ENCODE results near the gene GOLT1A.

GOLT1A gene

DNA sequence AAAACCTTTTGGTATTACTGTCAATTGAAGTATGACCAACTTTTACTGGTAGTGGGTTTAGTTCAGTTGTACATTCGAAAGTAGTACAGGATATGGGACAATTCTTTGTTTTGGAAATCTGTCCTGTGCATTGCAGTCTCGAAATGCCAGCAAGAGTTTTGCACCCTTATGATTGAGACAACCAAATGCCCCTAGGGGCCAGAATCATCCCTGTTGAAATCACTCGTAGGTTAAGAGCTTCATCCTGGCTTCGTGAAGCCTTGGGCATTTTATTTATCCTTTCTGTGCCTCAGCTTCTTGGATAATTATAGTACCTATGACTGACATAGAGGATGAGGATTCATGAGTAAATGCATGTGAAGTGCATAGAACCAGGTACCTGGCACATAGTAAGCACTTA is 2.4 kb upstream of the GOLT1A start:
- H3K9ac ChIP-seq (ENCODE audit: low read depth, low read length) = no peak overlapping the region
- H3K4me2 ChIP-seq (ENCODE audit: low read length) = no peak overlapping the region
- H3K27me3 ChIP-seq (ENCODE audit: control insufficient read depth, insufficient read depth, low read length) = peaks cover 27% of the 10 kb centered on the region
- no peaks in the 10 kb centered on the region for H3K9me3 ChIP-seq (replicated peaks; ENCODE audit: low read length)
- H3K36me3 ChIP-seq (ENCODE audit: insufficient read depth, low read length) = peaks cover 6% of the 10 kb centered on the region
- H3K4me1 ChIP-seq (ENCODE audit: control insufficient read depth, insufficient read depth, low read length) = peaks cover 5% of the 10 kb centered on the region
- no peak overlapping the region for H3K4me3 ChIP-seq (ENCODE audit: low read length)

DNA sequence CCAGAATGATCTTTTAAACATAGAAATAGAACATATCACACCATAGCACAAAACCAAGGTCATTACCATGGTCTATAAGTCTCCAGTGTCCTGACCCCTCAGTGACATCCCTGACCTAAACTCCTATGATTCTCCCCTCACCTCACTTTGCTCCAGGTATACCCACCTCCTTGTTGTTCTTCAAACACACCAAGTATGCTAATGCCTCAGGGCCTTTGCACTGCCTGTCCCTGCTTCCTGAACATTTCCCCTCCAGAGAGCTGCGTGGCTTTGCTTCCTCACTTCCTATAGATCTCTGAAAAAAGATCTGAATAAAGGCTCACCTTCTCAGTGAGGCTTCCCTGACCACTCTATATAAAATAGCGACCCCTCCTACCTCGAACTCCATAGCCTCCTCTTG is 1.1 kb downstream of the GOLT1A start:
- Histone ChIP-seq H3K4me1 (ENCODE audit: control insufficient read depth, insufficient read depth, low read length) (peaks cover 5% of the 10 kb centered on the region), H3K9me3 (replicated peaks; ENCODE audit: low read length) (no peaks in the 10 kb centered on the region)

DNA sequence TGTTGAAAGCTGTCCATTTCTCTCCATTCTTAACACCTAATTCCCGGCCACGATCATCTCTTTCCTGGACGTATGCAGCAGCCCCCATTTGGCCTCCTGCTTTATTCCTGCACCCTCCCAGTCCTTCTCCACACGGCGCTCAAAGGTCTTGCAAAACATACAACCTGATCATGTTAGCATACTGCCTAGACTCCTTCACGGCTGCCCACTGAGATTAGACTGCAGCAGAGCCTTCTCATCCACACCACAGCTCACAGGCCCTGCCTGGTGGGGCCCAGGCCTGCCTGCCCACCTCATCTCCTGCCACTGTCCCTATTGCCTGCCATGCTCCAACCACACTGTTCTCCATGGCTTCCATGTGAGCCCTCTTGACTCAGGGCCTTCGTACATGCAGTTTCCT is 2.7 kb downstream of the GOLT1A start:
- Histone ChIP-seq H3K36me3 (ENCODE audit: insufficient read depth, low read length) (no peaks in the 10 kb centered on the region), H3K9me3 (replicated peaks; ENCODE audit: low read length) (no peaks in the 10 kb centered on the region), H3K4me2 (ENCODE audit: low read length) (no peak overlapping the region), H3K27me3 (ENCODE audit: control insufficient read depth, insufficient read depth, low read length) (peaks cover 25% of the 10 kb centered on the region), H3K4me3 (ENCODE audit: low read length) (no peak overlapping the region), H3K4me1 (ENCODE audit: control insufficient read depth, insufficient read depth, low read length) (peaks cover 5% of the 10 kb centered on the region), H3K9ac (ENCODE audit: low read depth, low read length) (no peak overlapping the region)

More for the DNA sequence above, 1.1 kb downstream of the GOLT1A start:
- H3K4me2 ChIP-seq (ENCODE audit: low read length) = no peak overlapping the region
- no peaks in the 10 kb centered on the region for H3K36me3 ChIP-seq (ENCODE audit: insufficient read depth, low read length)
- peaks cover 26% of the 10 kb centered on the region for H3K27me3 ChIP-seq (ENCODE audit: control insufficient read depth, insufficient read depth, low read length)
- H3K4me3 ChIP-seq (ENCODE audit: low read length) = no peak overlapping the region
- H3K9ac ChIP-seq (ENCODE audit: low read depth, low read length) = no peak overlapping the region

DNA sequence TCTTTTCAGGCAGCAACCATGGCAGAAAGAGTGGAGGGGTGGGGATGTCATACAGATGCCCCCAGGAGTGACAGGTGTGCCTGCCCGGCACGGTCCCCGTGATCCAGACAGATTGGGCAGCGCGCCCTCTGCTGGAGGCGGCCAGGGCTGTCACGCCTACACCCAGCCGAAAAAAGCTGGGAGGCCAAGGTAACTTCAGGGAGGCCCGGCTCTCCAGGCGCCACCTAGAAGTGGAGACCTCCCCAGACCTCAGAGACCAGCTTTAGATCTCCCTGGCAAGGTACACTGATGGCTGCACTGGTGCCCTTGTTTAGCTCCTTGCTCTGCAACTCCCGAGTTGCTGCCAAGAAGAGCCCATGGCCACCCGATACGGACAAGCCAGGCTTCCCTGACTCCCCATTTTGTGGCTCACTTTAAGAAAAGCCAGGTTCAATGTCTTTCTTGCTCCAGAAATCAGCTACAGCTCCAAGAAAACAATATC is 6.6 kb downstream of the GOLT1A start:
- Histone ChIP-seq H3K4me1 (ENCODE audit: control insufficient read depth, insufficient read depth, low read length) (no peaks in the 10 kb centered on the region), H3K27me3 (ENCODE audit: control insufficient read depth, insufficient read depth, low read length) (peaks cover 47% of the 10 kb centered on the region), H3K4me2 (ENCODE audit: low read length) (no peak overlapping the region), H3K36me3 (ENCODE audit: insufficient read depth, low read length) (no peaks in the 10 kb centered on the region), H3K4me3 (ENCODE audit: low read length) (no peak overlapping the region), H3K9me3 (replicated peaks; ENCODE audit: low read length) (no peaks in the 10 kb centered on the region), H3K9ac (ENCODE audit: low read depth, low read length) (no peak overlapping the region)

DNA sequence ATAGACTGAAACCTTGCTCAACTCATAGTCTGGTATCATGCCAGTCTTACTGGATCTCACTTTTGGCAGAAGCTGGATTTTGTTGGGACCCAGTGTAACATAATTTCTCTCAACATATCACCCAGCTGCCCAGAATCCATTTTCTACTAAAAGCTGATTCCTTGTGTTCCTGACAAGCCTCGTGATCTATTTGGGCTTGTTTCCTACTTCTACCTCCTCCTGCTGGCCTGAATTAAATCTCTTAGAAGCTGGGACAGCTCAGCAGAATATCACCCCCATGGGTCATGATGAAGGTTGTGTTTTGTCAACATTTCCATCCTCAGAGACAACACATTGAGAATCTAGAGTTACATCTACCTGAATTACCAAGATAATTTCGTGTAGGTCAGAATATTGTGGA is 7.7 kb downstream of the GOLT1A start:
- H3K36me3 ChIP-seq (ENCODE audit: insufficient read depth, low read length) = no peaks in the 10 kb centered on the region
- peaks cover 41% of the 10 kb centered on the region for H3K27me3 ChIP-seq (ENCODE audit: control insufficient read depth, insufficient read depth, low read length)
- H3K4me1 ChIP-seq (ENCODE audit: control insufficient read depth, insufficient read depth, low read length) = no peaks in the 10 kb centered on the region
- no peak overlapping the region for H3K9ac ChIP-seq (ENCODE audit: low read depth, low read length)
- H3K4me3 ChIP-seq (ENCODE audit: low read length) = no peak overlapping the region
- no peaks in the 10 kb centered on the region for H3K9me3 ChIP-seq (replicated peaks; ENCODE audit: low read length)
- no peak overlapping the region for H3K4me2 ChIP-seq (ENCODE audit: low read length)

DNA sequence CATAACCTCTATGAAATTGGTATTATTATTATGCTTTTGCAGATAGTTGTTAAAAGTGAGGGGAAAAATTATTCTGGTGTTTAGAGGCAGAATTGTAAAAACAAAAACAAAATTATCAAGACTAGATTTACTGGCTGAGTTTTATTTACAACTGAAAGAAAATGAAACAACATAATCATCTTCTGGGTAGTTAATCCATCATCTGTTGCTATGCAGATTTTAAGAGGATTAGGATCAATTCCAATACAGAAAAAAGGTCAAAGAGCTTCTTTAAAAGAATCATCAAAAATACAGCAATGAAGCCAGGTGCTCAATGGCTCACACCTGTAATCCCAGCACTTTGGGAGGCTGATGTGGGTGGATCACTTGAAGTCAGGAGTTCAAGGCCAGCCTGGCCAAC is 8.3 kb downstream of the GOLT1A start:
- Histone ChIP-seq H3K36me3 (ENCODE audit: insufficient read depth, low read length) (no peaks in the 10 kb centered on the region), H3K27me3 (ENCODE audit: control insufficient read depth, insufficient read depth, low read length) (peaks cover 38% of the 10 kb centered on the region), H3K4me3 (ENCODE audit: low read length) (no peak overlapping the region), H3K9ac (ENCODE audit: low read depth, low read length) (no peak overlapping the region), H3K4me1 (ENCODE audit: control insufficient read depth, insufficient read depth, low read length) (no peaks in the 10 kb centered on the region), H3K9me3 (replicated peaks; ENCODE audit: low read length) (no peaks in the 10 kb centered on the region), H3K4me2 (ENCODE audit: low read length) (no peak overlapping the region)

DNA sequence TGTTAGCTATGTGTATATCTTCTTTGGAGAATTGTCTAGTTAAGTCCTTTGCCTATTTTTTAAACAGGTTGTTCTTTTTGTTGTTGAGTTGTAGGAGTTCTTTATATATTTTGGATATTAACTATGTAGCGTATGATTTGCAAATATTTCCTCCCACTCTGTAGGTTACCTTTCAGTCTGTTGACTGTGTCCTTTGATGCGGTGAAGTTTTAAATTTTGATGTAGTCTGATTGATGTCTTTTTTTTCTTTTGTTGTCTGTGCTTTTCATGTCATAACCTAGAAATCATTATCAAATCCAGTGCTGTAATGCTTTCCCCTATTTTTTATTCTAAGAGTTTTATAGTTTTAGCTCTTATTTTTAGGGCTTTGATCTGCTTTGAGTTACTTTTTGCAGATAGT is 8.8 kb downstream of the GOLT1A start:
- H3K9ac ChIP-seq (ENCODE audit: low read depth, low read length) = no peak overlapping the region
- H3K36me3 ChIP-seq (ENCODE audit: insufficient read depth, low read length) = no peaks in the 10 kb centered on the region
- no peak overlapping the region for H3K4me2 ChIP-seq (ENCODE audit: low read length)
- no peaks in the 10 kb centered on the region for H3K9me3 ChIP-seq (replicated peaks; ENCODE audit: low read length)
- H3K27me3 ChIP-seq (ENCODE audit: control insufficient read depth, insufficient read depth, low read length) = peaks cover 35% of the 10 kb centered on the region
- no peak overlapping the region for H3K4me3 ChIP-seq (ENCODE audit: low read length)
- H3K4me1 ChIP-seq (ENCODE audit: control insufficient read depth, insufficient read depth, low read length) = no peaks in the 10 kb centered on the region

DNA sequence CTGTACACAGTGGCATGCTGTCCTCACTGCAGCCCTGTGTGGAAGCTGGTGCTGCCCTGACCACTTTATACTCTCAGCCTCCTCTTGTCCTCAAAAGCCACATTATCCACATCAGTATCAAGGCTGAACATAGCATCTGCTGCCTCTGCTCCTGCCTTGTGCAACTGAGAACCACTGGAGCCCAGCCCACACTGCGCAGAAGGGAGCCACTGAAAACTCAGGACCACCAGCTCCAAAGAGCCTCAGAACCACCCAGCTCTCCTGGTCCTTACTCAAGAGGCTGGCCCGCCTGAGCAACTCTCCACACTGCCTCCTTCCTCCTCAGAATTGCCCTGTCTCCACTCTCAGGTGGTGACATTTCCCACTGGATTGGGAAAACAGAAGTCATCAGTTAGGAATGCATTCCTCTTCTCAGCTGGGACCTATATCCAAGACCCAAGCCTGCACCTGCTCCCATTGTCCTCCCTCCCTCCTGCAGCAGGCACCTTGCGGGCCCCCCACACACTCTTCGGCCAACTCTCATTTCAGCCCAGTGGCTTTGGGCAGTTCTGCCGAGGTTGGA is 10.5 kb downstream of the GOLT1A start:
- peaks cover 34% of the 10 kb centered on the region for H3K27me3 ChIP-seq (ENCODE audit: control insufficient read depth, insufficient read depth, low read length)

DNA sequence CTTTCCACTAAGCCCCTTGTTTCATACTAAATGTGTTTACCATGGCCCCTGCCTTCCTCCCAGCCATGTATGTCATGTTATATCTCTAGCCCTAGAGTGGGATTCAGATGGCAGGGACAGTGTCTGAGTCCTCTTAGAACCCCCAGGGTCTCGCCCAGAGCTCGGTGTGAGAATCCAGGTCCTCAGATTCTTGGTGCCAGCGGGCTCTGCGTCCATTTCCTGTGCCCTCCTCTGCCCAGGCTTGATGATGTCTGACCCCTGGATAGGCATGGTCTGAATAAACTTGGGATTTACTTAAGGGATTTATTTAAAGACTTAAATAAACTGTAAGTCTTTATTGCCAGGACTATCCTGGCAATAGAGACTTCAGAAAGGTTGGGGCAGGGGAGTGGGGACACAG is 11.3 kb downstream of the GOLT1A start:
- Histone ChIP-seq H3K9ac (ENCODE audit: low read depth, low read length) (no peak overlapping the region), H3K9me3 (replicated peaks; ENCODE audit: low read length) (no peaks in the 10 kb centered on the region), H3K36me3 (ENCODE audit: insufficient read depth, low read length) (no peaks in the 10 kb centered on the region), H3K4me3 (ENCODE audit: low read length) (no peak overlapping the region), H3K4me2 (ENCODE audit: low read length) (no peak overlapping the region), H3K4me1 (ENCODE audit: control insufficient read depth, insufficient read depth, low read length) (peaks cover 16% of the 10 kb centered on the region), H3K27me3 (ENCODE audit: control insufficient read depth, insufficient read depth, low read length) (peaks cover 34% of the 10 kb centered on the region)

More for the DNA sequence above, 10.5 kb downstream of the GOLT1A start:
- H3K9ac ChIP-seq (ENCODE audit: low read depth, low read length) = no peak overlapping the region
- H3K4me3 ChIP-seq (ENCODE audit: low read length) = no peak overlapping the region
- H3K36me3 ChIP-seq (ENCODE audit: insufficient read depth, low read length) = no peaks in the 10 kb centered on the region
- no peaks in the 10 kb centered on the region for H3K9me3 ChIP-seq (replicated peaks; ENCODE audit: low read length)
- no peak overlapping the region for H3K4me2 ChIP-seq (ENCODE audit: low read length)
- H3K4me1 ChIP-seq (ENCODE audit: control insufficient read depth, insufficient read depth, low read length) = peaks cover 13% of the 10 kb centered on the region

DNA sequence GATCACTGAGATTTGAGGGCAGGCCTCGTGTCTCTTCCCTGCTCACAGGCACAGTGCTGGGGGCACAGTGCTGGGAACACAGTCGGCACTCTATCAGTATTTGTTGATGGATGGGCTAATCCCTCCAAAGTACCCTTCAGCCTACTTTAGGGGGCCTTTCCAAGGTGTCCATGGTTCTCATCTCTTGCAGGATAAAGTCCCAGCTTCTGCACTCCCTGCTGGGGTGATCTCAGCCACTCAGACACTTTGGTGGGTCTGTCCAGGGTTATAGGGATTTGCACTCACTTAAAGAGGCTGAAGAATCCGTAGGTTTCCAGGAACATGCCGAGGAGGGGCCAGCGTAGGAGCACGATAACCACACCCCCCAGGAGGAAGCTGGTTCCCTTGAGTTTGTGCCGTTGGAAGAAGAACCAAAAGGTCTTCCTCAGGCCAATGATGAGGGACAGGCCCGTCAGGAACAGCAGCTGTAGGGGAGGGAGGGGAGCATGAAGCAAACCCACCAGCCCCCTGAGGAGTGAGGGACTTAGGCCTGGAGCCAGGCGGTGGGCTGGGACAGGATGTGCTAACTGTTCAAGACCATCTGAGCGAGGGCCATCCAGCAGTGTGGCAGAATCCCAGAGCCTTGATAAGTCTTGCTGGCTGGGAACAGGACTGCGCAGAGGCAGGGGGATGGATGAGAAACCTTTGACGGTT is 12.3 kb downstream of the GOLT1A start:
- H3K36me3 ChIP-seq (ENCODE audit: insufficient read depth, low read length) = no peaks in the 10 kb centered on the region
- H3K4me1 ChIP-seq (ENCODE audit: control insufficient read depth, insufficient read depth, low read length) = peaks cover 16% of the 10 kb centered on the region
- no peaks in the 10 kb centered on the region for H3K9me3 ChIP-seq (replicated peaks; ENCODE audit: low read length)
- H3K9ac ChIP-seq (ENCODE audit: low read depth, low read length) = no peak overlapping the region
- peaks cover 34% of the 10 kb centered on the region for H3K27me3 ChIP-seq (ENCODE audit: control insufficient read depth, insufficient read depth, low read length)
- H3K4me2 ChIP-seq (ENCODE audit: low read length) = no peak overlapping the region
- H3K4me3 ChIP-seq (ENCODE audit: low read length) = no peak overlapping the region

DNA sequence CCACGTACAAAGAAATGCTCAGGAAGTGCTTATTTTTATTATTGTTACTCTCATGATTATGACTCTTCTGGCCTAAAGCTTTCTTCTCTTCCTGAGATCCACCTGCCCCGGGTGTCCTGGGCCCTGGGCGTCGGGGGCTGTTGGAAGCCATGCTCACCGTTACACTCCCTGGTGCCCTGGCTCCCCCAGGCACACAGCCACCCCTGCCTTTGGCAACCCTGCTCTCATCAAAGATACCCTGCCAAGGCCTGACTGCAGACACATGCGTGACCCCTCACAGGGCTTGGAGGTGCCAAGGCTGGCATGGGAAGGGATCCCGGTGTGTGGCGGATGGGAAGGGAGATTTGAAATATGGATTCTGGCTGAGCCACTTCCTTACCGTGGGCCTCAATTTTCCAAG is 14.2 kb downstream of the GOLT1A start:
- peaks cover 29% of the 10 kb centered on the region for H3K27me3 ChIP-seq (ENCODE audit: control insufficient read depth, insufficient read depth, low read length)
- H3K4me1 ChIP-seq (ENCODE audit: control insufficient read depth, insufficient read depth, low read length) = peaks cover 16% of the 10 kb centered on the region
- H3K36me3 ChIP-seq (ENCODE audit: insufficient read depth, low read length) = no peaks in the 10 kb centered on the region
- H3K9me3 ChIP-seq (replicated peaks; ENCODE audit: low read length) = no peaks in the 10 kb centered on the region
- no peak overlapping the region for H3K9ac ChIP-seq (ENCODE audit: low read depth, low read length)
- H3K4me3 ChIP-seq (ENCODE audit: low read length) = no peak overlapping the region
- no peak overlapping the region for H3K4me2 ChIP-seq (ENCODE audit: low read length)
